Astrocyte of the cerebellum (primary cell): Measurements from ENCODE around the gene DNM3.

Experiments
- DNase-seq: peaks from one replicate; pipeline ENCODE4 v3.0.0-alpha.2; 2011; ENCODE audit warnings: low read depth
- H3K4me3 ChIP-seq: 2 replicates; pipeline ENCODE4 v1.5.1; 2011; ENCODE audit warnings: mild to moderate bottlenecking, low read depth, low read length, moderate library complexity
- in situ Hi-C: cut with HindIII; loops from 2 replicates; pipeline ENCODE4 v1.10.0; 2017; ENCODE audit warnings: low sequenced_read_pairs
- TF ChIP-seq, protein P1 (sequence below): IDR thresholded peaks from 2 replicates; pipeline ENCODE4 v1.5.1; 2012; ENCODE audit warnings: low read length, low read depth, moderate library complexity, mild to moderate bottlenecking; ENCODE audit errors: missing control alignments

DNM3 gene

DNA sequence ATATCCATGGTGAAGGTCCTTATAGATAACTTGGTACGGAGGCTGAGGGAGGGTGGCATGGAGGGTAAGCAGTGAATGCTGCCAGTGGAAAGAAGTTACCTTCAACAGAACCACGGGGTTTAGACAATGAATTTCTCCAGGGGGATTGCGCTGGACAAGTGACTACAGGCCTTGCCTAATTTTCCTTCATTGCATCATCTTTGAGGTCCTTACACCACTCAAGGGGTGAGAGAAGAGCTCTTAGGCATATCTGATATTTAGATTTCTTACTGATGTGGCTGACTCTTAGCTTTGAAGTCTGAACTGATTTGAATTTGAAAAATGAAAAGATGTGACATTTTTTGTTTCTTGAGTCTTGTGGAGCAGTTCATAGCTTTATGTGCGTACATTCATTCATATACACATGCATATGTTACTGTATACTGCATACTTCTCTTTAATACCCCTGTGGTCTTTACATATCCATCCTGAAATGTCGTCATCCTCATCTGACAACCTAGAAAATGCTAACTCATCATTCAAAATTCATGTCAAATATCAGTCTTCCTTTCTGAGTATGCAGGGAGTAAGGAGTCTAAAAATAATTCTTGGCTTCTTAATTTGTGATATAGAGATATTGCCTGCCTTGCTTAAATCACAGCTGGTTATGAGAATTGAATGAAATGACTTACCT, 63.6 kb downstream of the DNM3 start:
- TF ChIP-seq, protein P1, sequence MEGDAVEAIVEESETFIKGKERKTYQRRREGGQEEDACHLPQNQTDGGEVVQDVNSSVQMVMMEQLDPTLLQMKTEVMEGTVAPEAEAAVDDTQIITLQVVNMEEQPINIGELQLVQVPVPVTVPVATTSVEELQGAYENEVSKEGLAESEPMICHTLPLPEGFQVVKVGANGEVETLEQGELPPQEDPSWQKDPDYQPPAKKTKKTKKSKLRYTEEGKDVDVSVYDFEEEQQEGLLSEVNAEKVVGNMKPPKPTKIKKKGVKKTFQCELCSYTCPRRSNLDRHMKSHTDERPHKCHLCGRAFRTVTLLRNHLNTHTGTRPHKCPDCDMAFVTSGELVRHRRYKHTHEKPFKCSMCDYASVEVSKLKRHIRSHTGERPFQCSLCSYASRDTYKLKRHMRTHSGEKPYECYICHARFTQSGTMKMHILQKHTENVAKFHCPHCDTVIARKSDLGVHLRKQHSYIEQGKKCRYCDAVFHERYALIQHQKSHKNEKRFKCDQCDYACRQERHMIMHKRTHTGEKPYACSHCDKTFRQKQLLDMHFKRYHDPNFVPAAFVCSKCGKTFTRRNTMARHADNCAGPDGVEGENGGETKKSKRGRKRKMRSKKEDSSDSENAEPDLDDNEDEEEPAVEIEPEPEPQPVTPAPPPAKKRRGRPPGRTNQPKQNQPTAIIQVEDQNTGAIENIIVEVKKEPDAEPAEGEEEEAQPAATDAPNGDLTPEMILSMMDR: no peak
- DNase-seq: no peak
- no peak overlapping the region for H3K4me3 ChIP-seq
- in situ Hi-C loops: no loop called here

DNA sequence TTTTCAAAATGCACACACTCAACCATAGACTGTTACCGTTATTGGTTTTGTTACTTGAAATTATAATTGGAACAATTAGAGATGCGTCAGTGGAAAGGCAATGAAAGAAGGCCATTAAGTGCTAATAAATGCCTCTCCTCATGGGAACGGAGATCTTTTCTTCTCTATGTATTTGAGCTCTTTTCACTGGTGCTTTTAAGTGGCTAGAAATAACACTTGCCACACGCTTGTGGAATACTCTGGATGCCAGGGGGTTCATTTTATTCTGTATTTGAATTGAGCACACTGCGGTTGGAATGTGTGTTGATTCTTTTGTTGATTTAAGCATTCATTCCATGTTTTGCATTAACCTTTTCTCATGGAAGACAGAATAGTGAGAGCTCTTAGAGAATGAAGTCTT, 68.4 kb downstream of the DNM3 start:
- peak; percentile 28 for DNase-seq
- TF ChIP-seq, protein P1: no peak
- H3K4me3 ChIP-seq: no peak overlapping the region
- in situ Hi-C loops: no loop called here

DNA sequence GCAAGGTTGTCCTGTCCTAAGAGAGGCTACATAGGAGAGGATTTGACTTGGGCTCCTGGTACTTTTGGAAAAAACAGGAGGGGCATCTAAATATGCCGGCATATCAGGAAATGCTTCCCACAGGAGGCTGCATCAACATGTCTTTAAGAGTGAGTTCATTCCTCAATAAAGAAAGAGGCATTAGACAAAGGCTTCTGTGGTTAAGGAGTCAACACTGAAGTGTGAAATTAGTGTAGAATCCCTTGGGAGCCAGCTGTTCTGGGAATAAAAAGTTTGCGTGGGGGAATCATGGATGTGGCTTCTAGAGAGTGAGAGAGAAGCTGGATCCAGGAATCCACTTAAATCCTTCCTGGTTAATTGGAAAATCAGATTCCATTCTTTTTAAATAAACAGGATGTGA, 69.5 kb downstream of the DNM3 start:
- in situ Hi-C loops: no loop called here
- TF ChIP-seq, protein P1: no peak
- H3K4me3 ChIP-seq: no peak overlapping the region
- DNase-seq: no peak

DNA sequence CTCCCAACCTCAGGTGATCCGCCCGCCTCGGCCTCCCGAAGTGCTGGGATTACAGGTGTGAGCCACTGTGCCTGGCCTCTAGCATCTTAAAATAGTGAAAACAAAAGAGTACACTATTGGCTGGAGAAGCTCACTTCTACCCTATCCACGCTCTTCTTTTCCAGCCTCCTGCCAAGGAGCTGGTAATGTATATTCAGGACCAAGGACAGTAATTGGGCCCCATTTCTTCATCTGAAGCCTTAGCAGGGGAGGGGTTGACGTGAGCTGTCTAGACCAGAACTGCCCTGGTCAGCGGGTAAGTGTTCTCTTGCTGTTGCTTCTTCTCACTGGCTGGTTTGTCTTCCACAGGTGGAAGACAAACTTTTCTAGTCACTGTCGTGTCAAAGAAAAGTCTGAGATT, 70.2 kb downstream of the DNM3 start:
- DNase-seq: no peak
- TF ChIP-seq, protein P1: no peak
- in situ Hi-C loops: no loop called here
- no peak overlapping the region for H3K4me3 ChIP-seq

DNA sequence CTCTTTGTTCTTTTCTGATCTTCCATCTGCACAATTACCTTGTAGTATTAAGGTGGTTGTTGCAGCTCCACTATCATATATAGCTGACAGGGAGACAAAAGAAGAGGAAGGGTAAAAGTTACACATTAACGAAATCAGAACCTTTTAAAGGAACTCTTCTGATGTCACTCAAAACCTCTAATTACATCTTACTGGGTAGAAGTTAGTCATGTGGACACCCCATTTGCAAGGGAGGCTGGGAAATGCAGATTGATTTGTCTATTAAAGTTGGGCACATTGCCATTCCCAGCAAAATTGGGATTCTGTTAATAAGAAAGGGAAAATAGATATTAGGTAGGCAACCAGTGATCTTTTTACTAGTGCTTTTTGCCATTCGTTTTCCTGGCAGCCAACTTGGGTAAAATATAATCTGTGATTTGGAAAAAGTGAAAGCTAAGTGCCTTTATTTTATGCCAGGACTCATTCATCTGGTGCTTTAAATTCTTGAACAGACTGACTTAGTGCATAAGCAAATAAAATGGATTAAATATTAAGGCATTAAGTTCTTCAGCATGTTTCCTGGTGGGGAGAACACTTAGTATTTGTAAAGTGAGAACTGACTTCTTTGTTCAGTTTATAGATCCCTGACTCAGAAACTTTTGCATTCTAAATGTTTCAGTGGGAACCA, 71.3 kb downstream of the DNM3 start:
- in situ Hi-C loops: no loop called here
- H3K4me3 ChIP-seq: no peak overlapping the region
- TF ChIP-seq, protein P1: no peak
- DNase-seq: no peak

DNA sequence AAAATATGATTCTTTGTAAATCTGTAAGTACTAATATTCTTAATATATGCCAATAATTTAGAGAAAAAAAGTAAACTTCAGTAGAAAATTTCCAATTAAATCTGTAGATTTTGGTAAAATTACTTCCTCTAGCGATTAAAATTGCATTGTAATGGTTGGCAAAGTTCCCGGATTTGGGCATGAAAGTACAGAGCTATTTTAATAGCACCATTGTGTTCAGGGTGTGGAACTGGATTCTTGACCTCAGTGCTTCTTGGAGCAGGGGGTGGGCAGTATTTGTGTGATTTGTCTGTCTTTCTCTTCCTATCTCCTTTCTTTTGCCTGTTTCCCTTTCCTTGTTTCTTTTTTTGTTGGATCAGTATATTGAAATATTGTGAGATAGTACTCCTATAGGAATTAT, 72.1 kb downstream of the DNM3 start:
- TF ChIP-seq, protein P1: no peak
- no peak overlapping the region for H3K4me3 ChIP-seq
- peak; percentile 22 for DNase-seq
- in situ Hi-C loops: no loop called here
